ENCODE measurements around the gene UHRF2. TPM values are rescaled to one million over a fixed set of nuclear protein-coding genes. Genes with fewer than 3 reads are reported as not detected.

Gene UHRF2
- total and polyA plus RNA-seq, 9 of the 15 experiments (the other 6 are each of a cell fraction or from before 2014, with no cell fraction given): 5.6 to 39.0 (median 20.1) TPM

DNA sequence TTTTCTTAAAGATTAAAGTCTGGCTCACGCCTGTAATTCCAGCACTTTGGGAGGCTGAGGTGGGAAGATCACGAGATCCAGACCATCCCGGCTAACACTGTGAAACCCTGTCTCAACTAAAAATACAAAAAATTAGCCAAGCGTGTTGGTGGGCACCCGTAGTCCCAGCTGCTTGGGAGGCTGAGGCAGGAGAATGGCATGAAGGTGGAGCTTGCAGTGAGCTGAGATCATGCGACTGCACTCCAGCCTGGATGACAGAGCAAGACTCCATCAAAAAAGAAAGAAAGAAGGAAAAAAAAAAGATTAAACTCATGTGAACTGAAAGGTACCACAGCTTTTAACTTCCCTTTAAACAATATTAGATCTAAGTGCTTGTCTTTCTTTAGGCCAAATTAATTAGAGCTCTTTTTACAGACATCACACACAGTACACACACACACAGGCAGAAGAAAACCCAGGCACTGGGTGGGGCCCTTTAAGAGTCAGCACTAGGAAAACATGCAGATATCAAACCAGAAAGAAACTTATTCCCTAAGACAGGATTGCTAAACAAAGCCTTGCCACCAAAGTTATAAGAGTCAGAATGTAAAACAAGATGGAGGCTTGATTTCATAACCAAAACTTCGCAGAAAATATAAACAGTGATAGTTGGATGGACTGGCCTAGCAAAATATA lies 29.3 kb upstream of the UHRF2 start:
- no TSS peak for BruUV-seq (replicated peaks)
- DNase-seq (ENCODE audit: extremely low read depth in 1 of 4, low spot score in 3 of 4) (no peak), FAIRE-seq (no peak), ATAC-seq (no peak)
- Histone ChIP-seq H3K9me1 (ENCODE audit: control insufficient read depth, insufficient read depth, low read length) (no peaks in the 10 kb centered on the region), H3K9ac (ENCODE audit: insufficient read depth in 1 of 2, low read depth in 2 of 2, low read length in 2 of 2) (no peak overlapping the region), H3K27me3 (ENCODE audit: control insufficient read depth in 2 of 2, insufficient read depth in 2 of 2, low read length in 2 of 2) (no peaks in the 10 kb centered on the region), H3K79me2 (ENCODE audit: control insufficient read depth, insufficient read depth, low read length) (no peaks in the 10 kb centered on the region), H2AFZ (ENCODE audit: low read depth, low read length) (no peak overlapping the region), H3K27ac (ENCODE audit: extremely low read depth, low read depth, low read length) (no peak overlapping the region), H4K20me1 (replicated peaks; ENCODE audit: control insufficient read depth, insufficient read depth, low read length) (no peaks in the 10 kb centered on the region), H3K36me3 (ENCODE audit: control insufficient read depth, insufficient read depth, low read length) (no peaks in the 10 kb centered on the region), H3K9me3 (replicated peaks; ENCODE audit: control insufficient read depth, insufficient read depth, low read depth, low read length) (no peaks in the 10 kb centered on the region), H3K4me3 (no peak overlapping the region), H3K4me2 (ENCODE audit: insufficient read depth, low read length) (no peak overlapping the region), H3K4me1 (replicated peaks in 1 of 2; ENCODE audit: control insufficient read depth in 2 of 2, insufficient read depth in 2 of 2, low read length in 2 of 2) (no peaks in the 10 kb centered on the region; a peak in 1 of 5 replicates)
- 9% methylated on average over 7 of the region's 7 CpGs for WGBS (ENCODE audit: insufficient coverage, low coverage, missing lambda C conversion rate)
- POLR2A ChIA-PET: interaction anchor here (0.7 kb wide), 1 partner anchor 11 kb away, joined by 4 read pairs; no protein-coding TSS in a partner anchor
- in situ Hi-C loops (cut with MboI): no loop called here
- CTCF ChIA-PET (ENCODE audit: low intra/inter-chr PET ratio): no interaction called here
- TF ChIP-seq MECOM (CRISPR knock-in tag; IDR thresholded peaks at IDR 0.05): no peak
- TF ChIP-seq MAFG (tag; conservative IDR thresholded peaks at IDR 0.05): no peak
- TF ChIP-seq PML (IDR thresholded peaks at IDR 0.05; ENCODE audit: low read length): no peak
- TF ChIP-seq NRF1 (conservative IDR thresholded peaks at IDR 0.05 in 1 of 2, IDR thresholded peaks at IDR 0.05 in 1 of 2): no peak
- TF ChIP-seq ZFP36 (IDR thresholded peaks at IDR 0.05; ENCODE audit: low read depth, low read length, partially characterized antibody): no peak
- TF ChIP-seq ZNF184 (CRISPR knock-in tag; IDR thresholded peaks at IDR 0.05): no peak
- intact Hi-C loops (cut with micrococcal nuclease): no loop called here

DNA sequence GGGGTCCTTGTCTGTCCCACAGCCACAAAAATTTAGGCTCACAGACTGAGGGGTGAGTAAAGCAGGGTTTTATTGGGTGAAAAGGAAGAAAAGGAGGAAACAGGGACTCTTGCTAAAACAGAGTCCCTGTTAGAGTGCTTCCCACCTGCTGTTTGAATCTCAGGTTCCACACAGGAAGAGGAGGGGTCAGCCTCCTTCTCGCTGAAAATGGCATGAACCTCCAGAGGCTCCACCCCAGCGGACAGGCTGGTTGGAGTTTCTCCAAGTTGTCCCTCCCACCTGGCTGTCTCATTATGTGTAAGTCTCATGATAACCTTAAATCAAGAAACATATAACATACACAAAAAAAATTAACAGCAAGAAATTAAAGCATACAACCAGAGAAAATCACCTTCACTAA lies 28.3 kb upstream of the UHRF2 start:
- Histone ChIP-seq H2AFZ (ENCODE audit: low read depth, low read length) (0 out of 2 replicates have a peak overlapping the region, but pooled peaks have one; percentile 16), H3K36me3 (ENCODE audit: control insufficient read depth, insufficient read depth, low read length) (no peaks in the 10 kb centered on the region), H3K9ac (ENCODE audit: insufficient read depth in 1 of 2, low read depth in 2 of 2, low read length in 2 of 2) (no peak overlapping the region), H3K79me2 (ENCODE audit: control insufficient read depth, insufficient read depth, low read length) (no peaks in the 10 kb centered on the region), H3K9me1 (ENCODE audit: control insufficient read depth, insufficient read depth, low read length) (no peaks in the 10 kb centered on the region), H3K27ac (ENCODE audit: extremely low read depth, low read depth, low read length) (no peak overlapping the region), H3K9me3 (replicated peaks; ENCODE audit: control insufficient read depth, insufficient read depth, low read depth, low read length) (no peaks in the 10 kb centered on the region), H3K27me3 (ENCODE audit: control insufficient read depth in 2 of 2, insufficient read depth in 2 of 2, low read length in 2 of 2) (no peaks in the 10 kb centered on the region), H3K4me1 (replicated peaks in 1 of 2; ENCODE audit: control insufficient read depth in 2 of 2, insufficient read depth in 2 of 2, low read length in 2 of 2) (no peaks in the 10 kb centered on the region; a peak in 1 of 5 replicates), H3K4me2 (ENCODE audit: insufficient read depth, low read length) (no peak overlapping the region), H4K20me1 (replicated peaks; ENCODE audit: control insufficient read depth, insufficient read depth, low read length) (no peaks in the 10 kb centered on the region), H3K4me3 (no peak overlapping the region)
- ATAC-seq: peak; percentile 69
- in situ Hi-C loops (cut with MboI): no loop called here
- ChIA-PET POLR2A (interaction anchor here (1.0 kb wide), 1 partner anchor 14 kb away, joined by 3 read pairs; no protein-coding TSS in a partner anchor), CTCF (ENCODE audit: low intra/inter-chr PET ratio) (no interaction called here)
- DNase-seq (ENCODE audit: extremely low read depth in 1 of 4, low spot score in 3 of 4): peak in 1 of 4 experiments; percentile 17
- intact Hi-C loops (cut with micrococcal nuclease): no loop called here
- WGBS (ENCODE audit: insufficient coverage, low coverage, missing lambda C conversion rate): 0% methylated on average over 1 of the region's 2 CpGs
- no peak for FAIRE-seq
- no TSS peak for BruUV-seq (replicated peaks)
- TF ChIP-seq, protein P1, sequence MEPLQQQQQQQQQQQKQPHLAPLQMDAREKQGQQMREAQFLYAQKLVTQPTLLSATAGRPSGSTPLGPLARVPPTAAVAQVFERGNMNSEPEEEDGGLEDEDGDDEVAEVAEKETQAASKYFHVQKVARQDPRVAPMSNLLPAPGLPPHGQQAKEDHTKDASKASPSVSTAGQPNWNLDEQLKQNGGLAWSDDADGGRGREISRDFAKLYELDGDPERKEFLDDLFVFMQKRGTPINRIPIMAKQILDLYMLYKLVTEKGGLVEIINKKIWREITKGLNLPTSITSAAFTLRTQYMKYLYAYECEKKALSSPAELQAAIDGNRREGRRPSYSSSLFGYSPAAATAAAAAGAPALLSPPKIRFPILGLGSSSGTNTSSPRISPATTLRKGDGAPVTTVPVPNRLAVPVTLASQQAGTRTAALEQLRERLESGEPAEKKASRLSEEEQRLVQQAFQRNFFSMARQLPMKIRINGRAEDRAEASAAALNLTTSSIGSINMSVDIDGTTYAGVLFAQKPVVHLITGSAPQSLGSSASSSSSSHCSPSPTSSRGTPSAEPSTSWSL (CRISPR knock-in tag; IDR thresholded peaks at IDR 0.05; ENCODE audit: borderline replicate concordance): no peak
- TF ChIP-seq, protein P2, sequence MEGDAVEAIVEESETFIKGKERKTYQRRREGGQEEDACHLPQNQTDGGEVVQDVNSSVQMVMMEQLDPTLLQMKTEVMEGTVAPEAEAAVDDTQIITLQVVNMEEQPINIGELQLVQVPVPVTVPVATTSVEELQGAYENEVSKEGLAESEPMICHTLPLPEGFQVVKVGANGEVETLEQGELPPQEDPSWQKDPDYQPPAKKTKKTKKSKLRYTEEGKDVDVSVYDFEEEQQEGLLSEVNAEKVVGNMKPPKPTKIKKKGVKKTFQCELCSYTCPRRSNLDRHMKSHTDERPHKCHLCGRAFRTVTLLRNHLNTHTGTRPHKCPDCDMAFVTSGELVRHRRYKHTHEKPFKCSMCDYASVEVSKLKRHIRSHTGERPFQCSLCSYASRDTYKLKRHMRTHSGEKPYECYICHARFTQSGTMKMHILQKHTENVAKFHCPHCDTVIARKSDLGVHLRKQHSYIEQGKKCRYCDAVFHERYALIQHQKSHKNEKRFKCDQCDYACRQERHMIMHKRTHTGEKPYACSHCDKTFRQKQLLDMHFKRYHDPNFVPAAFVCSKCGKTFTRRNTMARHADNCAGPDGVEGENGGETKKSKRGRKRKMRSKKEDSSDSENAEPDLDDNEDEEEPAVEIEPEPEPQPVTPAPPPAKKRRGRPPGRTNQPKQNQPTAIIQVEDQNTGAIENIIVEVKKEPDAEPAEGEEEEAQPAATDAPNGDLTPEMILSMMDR (IDR thresholded peaks at IDR 0.05 in 2 of 3, conservative IDR thresholded peaks at IDR 0.05 in 1 of 3; ENCODE audit: insufficient read depth in 2 of 3, low read depth in 1 of 3, low read length in 3 of 3): no peak
